GM21390 (cell line): ENCODE results near the gene MT1G.
A peak's percentile ranks its signal among the peaks of the same experiment; 100 is the strongest.
"Not testable (repeated sequence)": the region's sequence is repeated elsewhere in the genome, so short reads cannot be mapped to it uniquely, and the experiment has no call there.

ENCODE experiments used
- ATAC-seq: cut with Tn5 transposase; IDR thresholded peaks from one replicate; pipeline ENCODE4 v1.9.1; 2021; ENCODE audit not compliant: unreplicated experiment

The MT1G gene

DNA sequence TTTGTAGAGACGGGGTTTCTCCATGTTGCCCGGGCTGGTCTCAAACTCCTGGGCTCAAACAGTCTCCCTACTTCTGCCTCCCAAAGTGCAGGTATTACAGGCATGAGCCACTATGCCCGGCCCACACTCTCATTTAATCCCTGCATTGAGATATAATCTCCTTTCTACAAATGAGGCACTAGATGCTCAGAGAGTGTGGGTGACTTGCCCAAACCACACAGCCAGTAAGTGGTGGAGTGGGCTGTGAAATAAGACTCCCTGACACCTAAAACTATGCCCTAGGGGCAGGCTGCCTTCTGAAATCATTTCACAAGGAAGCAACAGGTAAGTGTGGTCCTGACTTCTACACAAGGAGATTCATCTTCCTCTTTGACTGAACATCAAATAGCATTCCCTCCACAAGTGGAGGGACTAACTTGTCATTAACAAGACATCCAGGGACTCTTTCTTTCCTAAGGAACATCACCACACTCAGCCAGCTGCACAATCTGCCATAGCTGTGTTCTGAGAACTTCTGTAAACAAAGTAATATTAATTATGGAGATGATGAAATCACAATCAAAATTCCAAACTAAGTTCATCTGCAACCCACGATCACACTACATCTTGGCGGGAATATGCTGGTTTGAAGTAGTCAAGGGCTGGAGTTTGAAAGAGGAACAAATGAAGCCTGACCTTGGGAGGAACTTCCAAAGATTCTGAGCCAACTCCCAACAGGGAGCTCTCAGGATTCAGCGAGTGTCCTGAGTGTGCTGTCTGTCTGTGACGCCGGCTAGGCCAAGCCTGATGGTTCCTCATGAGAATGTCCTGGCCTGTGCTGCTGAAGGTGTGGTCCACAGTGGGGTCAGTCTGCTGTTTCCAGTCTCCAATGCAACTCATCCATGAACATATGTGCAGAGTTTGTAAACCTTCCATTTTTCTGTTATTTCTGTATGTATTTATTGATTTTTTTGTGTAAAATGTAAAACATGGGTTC, 2.3 kb downstream of the MT1G start:
- ATAC-seq = not testable (repeated sequence)

DNA sequence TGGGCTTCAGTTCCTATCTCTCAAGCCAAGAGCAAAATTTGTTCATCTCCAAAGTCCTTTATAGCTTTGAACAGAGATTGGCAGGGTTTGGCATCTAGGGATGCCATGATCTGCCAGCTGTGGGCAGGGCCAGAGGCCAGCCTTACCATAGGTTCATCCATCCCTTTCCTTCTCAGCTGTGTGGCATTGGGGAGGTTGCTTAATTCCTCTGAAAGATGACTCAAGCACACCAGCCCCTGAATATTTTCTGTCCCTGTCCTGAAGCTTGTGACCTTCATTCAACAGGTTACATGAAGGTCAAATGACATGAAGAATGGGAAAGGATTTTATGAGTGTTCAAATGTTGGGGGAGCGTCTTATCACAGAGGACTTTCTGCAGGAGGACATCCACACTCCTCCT, 3.4 kb downstream of the MT1G start:
- no peak for ATAC-seq

DNA sequence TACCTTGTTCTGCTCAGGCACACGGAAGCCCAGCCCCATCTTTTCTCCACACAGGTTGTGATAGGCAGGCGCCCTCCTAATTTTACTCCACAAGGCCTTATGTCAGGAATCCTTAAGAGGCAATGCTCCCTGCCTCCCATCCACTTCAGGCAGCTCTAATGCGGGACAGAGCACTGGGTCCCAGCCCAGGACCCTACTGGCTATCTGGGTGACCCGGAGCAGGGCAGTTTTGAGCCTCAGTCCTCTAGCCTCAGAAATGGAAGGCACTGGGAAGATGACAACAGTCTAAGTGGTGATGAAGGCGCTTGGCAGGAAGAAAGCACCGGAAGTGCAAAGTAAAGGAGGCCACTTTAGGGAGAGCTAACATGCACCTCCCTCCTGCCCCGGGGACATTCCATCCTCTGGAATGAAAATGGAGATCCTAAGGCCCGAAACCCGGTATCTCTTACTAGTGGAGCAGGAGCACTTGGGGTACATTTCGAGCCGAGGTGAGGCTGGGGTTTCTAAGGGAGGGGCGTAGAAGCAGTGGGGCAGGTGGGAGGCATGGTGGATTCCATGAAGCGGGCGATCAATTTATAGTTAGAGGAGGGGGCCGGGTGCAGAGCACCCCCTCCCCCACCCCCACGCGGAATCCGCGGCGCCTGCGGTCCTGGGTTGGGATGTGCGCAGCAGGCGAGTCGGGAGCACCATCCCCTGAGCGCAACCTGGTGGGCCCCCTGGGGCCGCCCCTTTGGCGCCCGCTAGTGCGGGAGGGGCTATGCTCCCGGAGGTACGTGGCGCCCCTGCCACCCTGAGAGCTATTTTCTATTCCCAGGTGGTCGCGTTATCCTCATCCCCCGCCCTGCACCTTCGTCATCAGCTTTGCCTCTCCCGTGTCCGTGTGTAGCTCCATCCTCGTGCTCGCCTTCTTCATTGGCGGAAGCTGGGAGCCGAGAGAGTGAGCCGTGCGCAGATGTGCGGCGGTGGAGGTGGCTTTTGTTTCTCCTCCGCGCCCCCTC, 5.2 kb downstream of the MT1G start:
- ATAC-seq = no peak

DNA sequence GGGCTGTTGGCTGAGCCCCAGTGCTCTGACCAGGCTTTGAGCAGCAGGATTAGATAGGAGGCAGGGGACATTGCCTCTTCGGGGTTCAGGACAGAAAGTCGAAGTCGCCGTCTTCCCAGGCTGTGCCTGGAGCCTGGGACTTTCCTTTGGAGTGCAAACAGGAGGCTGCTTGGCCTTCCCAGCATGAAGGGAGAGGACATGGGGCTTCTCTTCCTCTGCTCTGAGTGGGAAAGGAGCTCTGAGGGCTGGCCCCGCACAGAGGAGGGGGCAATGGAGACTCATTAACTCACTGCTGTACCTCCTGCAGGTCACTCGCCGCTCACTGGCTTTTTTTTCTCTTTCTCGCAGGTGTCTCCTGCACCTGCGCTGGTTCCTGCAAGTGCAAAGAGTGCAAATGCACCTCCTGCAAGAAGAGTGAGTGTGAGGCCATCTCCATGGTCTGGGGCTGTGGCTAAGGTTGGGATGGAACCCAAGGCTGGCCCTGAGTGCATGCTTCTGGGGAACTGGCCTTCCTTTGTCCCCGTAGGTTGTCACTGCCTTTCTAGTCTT, 9.5 kb downstream of the MT1G start:
- no peak for ATAC-seq

DNA sequence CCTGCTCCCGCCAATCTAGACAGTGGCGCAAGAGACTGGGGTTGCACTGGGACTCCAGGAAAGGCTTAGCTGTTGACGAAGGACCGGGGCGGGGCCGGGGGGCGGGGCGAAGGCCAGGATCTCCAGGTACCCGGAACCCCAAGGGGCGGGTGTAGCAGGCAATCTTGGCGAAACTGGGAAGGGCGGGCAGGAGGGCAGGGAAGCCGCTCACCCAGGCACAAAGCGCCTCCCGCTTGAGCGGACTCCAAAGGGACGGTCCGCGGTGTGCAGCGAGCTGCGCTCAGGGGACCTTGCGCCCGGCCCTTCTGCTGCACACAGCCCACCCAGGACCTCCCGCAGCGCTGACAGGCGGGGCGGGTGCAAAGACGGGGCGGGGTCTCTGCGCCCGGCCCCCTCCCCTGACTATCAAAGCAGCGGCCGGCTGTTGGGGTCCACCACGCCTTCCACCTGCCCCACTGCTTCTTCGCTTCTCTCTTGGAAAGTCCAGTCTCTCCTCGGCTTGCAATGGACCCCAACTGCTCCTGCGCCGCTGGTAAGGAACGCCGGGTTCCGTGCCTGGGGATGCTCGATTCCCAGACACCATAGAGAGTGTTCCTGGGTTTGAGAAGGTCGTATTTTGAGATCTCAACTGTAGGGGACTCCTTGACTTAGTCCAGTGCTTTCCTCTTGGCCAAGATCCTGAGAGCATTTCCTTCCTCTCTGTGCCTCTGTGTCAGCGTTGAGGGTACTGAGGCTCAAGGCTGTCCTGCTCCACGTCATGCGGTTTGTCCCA, 10.1 kb downstream of the MT1G start, which contains the start of gene MT1F:
TSS of gene MT1F (plus strand) at position 405 of the 772 bp plus-strand sequence. CDS start at position 505, 100 bp downstream.
- no peak for ATAC-seq

DNA sequence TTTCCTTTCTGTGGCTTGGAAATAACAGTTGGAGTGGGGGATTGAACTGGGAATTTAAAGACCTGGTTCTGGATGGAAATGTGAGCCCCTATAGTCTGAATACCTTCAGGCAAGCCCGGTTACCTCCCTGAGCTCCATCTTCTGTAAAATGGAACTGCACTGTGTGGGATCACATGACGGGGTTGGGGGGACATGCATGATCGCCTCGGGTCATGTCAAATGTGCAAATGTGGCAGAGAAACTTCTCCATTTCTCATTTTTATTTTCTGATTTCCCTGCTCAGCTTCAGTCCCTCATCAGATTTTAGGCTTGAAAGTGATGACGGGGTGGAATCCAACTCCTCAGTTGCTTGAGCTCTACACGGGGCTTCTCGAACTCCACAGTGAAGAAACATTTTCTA, 14.6 kb downstream of the MT1G start:
- no peak for ATAC-seq

DNA sequence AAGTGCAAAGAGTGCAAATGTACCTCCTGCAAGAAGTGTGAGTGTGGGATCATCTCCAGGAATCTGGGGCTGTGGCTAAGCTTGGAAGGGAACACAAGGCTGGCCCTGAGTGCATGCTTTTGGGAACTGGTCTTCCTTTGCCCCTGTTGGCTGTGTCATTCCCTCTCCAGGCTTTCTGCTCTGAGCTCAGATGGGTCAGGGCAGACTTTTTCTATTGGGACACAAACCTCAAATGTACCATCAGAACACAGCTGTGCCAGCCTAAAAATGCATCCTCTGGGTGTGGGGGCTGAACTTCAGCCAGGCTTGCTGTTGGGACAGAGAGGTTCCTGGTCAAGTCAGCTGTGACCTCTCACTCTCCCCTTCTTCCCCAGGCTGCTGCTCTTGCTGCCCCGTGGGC, 15.3 kb downstream of the MT1G start:
- ATAC-seq = no peak

DNA sequence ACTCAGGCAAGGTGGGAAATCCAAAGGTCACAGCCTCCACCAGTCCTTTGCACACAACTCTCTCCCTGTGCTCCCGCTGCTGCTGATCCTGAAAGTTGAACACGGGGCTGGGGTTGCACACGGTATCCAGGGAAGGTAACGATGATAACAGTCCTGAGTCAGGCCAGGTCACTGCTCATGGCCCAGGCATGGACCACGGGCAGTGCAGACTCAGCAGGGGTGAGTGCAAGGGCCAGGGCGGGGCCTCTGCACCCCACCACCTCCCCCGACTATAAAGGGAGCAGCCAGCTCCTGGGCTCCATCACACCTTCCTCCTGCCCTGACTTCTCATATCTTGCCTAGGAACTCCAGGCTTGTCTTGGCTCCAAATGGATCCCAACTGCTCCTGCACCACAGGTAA, 16.3 kb downstream of the MT1G start, which contains the start of gene MT1B:
TSS of gene MT1B (plus strand) at position 301 of the 400 bp plus-strand sequence. CDS start at position 369, 68 bp downstream.
- no peak for ATAC-seq

DNA sequence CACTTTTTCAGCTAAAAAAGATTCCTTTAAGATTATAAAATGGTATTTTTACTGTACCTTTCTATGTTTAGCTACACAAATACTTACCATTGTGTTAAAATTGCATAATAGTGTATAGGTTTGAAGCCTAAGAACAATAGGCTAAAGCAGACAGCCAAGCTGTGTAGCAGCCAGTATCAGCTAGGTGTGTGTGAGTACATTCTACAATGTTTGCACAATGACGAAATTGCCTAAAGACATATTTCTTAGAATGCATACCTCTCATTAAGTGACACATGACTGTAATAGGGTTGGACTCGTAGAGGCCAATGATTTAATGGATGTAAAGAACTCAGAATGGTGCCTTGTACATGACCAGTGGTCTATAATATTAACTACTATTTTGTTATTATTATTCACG, 18.0 kb downstream of the MT1G start:
- ATAC-seq = no peak

DNA sequence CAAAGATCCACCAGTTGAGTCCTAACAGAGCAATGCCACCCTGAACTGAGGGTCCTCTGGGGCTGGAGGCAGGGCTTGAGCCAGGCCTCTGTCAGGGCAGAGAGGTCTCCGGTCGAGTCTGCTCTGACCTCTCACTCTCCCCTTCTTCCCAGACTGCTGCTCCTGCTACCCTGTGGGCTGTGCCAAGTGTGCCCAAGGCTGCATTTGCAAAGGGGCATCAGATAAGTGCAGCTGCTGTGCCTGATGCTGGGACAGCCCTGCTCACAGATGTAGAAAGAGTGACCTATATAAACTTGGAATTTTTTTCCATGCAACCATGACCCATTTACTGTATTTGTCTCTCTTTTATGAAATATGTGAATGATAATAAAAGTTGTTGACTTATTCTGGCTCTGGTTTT, 18.6 kb downstream of the MT1G start:
- no peak for ATAC-seq

DNA sequence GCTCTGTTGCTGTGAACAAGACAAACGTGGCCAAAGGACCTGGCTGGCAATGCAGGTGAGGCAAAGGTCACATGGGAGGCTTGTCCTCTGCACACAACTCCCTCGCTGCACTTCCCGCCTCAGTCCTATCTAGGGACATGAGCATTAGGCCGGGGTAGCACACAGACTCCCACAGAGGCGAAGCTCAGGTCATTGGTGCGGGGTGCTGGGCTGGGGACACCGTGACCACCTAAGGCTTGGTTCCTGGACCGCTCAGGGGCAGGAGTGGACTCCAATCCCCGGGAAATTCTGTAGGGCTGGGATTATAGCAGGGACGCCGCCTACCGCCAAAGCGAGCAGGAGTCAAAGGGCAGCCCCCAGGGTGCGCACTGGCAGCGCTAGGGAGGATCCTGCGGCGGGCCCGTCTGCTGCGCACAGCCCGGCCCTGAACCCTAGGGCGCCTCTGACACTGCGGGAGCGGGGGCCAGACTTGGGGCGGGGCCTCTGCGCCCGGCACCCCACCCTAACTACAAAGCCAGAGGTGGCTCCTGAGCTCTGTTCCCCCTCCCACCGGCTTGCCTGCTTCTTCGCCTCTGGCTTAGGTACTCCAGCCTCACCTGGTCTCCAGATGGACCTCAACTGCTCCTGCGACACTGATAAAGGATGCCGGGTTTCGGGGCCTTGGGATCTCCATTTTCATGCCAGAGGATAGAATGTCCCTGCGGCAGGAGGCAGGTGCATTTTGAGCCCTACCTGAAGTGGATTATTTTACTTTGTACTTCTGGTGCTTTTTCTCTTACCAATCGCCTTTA, 20.0 kb downstream of the MT1G start:
- ATAC-seq = no peak

DNA sequence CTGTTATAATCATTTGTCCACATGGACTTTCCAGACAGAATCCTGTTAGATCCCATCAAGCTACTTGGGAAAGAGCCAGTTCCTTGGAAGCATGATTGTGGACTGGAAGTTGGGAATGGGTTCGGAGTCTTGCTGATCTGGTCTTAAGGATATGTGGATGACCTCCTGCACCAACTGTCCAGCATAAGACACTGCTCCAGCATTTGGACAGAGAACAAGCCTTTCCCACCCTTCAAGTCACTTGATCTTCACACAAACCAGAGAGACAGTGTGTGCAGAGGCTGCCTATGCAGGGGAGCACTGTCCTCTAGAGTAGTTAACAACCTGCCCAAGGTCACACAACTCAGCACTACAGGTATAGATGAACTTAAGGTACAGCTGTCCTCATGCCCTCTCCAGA, 22.0 kb downstream of the MT1G start:
- ATAC-seq = no peak

DNA sequence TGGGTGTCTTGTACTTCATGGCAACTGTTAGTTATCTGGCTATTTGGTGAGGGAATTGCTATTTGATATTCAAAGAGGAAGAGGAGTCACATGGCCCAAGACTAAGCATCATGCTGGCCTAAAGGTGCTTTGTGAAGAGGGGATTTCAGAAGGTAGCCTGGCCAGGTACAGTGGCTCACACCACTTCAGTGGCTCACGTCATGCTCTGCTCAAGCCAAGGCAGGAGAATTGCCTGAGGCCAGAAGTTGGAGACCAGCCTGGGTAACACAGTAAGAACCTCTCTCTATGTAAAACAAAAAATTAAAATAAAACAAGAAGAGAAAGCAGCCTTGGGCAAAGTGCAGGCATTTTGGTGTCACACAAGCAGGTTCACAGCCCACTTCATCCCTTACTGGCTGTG, 22.6 kb downstream of the MT1G start:
- no peak for ATAC-seq

DNA sequence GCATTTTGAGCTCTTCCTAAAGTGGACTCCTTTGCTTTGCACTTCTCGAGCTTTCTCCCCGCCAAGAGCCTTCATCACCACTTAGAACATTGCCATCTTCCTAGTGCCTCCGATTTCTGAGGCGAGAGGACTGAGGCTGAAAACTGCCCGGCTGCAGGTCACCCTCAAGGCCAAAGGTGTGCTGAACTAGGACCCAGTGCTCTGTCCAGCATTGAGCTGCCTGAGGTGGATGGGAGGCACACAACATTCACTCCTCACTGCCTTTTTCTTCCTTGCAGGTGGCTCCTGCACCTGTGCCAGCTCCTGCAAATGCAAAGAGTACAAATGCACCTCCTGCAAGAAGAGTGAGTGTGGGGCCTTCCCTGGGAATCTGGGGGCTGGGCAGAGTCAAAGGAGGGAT, 24.0 kb downstream of the MT1G start:
- no peak for ATAC-seq

DNA sequence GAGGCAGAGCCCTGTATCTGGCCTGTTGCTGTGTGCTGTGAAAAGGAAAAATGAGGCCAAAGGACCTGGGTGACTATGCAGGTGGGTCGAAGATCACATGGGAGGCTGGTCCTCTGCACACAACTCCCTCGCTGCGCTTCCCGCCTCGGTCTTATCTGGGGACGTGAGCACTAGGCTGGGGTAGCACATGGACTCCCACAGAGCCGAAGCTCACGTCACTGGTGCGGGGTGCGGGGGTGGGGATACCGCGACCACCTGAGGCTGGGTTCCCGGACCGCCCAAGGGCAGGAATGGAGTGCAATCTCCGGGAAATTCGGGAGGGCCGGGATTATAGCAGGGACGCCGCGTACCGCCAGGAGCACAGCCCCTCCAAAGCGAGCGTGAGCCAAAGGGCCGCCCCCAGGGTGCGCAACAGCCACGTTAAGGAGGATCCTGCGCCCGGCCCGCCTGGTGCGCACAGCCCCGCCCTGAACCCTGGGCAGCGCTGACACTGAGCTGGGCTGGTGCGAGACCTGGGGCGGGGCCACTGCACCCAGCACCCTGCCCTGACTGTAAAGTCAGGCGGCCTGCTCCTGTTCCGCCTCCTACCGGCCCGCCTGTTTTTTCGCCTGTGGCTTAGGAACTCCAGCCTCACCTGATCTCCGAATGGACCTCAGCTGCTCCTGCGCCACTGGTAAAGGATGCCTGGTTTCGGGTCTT, 24.6 kb downstream of the MT1G start:
- peak; percentile 58 for ATAC-seq

DNA sequence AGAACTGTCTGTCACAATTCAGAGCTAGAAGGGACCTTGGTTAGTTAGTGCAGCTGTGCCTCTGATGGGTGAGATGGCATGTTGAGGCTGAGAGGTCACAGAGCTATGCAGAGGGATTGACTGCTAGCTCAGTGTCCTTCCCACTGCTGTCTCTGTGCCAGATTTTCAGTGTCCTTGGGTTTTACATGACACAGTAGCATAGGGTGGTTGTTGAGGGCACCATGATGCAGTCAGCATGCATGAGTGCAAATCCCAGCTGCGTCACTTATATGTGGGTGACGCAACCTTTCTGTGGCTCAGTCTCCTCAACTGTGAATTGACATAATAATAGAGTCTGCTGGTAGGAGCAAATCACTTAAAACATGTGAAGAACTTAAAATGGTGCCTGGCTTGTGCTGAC, 26.7 kb downstream of the MT1G start:
- ATAC-seq = no peak

DNA sequence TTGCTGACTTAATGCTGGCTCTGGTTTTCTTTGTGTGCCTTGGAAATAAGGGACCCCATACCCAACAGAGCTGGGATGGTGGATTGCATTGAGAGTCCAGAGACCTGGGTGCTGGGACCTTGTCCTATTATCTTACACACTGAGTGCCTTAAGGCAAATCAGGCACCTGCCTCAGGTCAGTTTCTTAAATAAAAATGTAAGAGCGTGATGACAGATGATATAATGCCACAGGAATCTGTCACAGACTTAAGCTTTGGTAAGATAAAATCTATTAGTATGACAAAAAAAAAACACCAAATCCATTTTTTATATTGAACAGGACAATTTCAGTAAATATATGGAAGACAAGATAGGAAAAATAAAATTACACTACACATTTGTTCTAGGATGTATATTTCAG, 27.8 kb downstream of the MT1G start:
- ATAC-seq = no peak

DNA sequence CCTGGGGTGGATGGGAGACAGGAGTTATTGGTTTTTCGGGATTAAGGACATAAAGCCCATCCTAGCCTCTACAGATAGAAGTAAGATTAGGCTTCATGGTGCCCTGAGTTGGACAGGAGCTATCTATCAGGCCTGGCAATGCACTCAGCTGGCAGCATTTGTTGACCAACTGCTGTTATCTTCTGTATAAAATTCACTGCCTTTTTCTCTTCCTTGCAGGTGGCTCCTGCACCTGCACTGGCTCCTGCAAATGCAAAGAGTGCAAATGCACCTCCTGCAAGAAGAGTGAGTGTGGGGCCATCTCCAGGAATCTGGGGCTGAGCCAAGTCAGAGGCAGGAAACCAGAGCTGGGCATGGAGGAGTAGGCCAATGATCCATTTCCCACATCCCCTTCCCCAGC, 28.8 kb downstream of the MT1G start:
- no peak for ATAC-seq
